ENCODE data around the gene GTF2H2C_2.
"Not testable (repeated sequence)": the region's sequence is repeated elsewhere in the genome, so short reads cannot be mapped to it uniquely, and the experiment has no call there.

GTF2H2C_2 gene

GRCh38 chr5:70415117-70415516 is at the start of gene GTF2H2C_2:
GTF2H2C_2 (plus strand) TSS chr5:70415368.
- DNase-seq: not testable (repeated sequence)

DNA sequence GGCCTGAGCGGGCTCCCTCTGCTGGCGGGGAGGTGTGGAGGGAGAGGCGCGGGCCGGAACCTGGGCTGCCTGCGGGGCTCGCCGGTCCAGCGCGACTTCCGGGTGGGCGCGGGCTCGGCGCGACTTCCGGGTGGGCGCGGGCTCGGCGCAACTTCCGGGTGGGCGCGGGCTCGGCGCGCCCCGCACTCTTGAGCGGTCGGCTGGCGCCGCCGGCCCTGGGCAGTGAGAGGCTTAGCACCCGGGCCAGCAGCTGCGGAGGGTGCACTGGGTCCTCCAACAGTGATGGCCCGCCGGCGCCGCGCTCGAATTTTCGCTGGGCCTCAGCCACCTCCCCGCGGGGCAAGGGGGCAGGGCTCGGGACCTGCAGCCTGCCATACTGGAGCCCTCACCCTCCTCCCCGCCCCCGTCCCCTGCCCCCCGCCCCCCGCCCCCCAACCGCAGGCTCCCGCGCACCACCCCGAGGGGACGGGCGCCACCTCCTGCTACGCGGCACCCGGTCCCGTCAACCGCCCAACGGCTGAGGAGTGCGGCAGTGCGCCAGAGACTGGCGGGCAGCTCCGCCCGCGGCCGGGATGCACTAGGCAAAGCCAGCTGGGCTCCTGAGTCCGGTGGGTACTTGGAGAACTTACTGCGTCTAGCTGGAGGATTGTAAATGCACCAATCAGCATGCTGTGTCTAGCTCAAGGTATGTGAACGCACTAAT is 14.0 kb upstream of the GTF2H2C_2 start:
- not testable (repeated sequence) for DNase-seq

DNA sequence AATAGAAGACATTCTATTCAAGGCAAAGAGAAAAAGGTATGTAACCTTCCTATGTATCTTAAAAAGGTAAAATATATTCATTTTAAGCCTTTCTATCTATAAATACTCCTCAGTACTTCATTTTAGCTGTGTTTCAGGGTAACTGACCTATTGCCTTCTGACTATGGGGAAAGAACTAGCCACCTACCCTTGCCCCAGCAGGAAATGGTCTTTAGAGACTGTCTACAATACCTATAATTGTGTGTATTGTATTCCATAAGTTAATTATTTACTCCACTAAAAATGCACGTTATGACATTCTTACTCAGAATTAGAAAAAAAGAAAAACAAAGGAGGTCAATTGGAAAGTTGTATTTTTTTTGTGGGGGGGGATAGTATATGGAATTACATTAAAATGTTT is 6.2 kb downstream of the GTF2H2C_2 start:
- DNase-seq: not testable (repeated sequence)

- DNase-seq: not testable (repeated sequence)
These were observed 8.0 kb downstream of the GTF2H2C_2 start for GRCh38 chr5:70423215-70423614.

DNA sequence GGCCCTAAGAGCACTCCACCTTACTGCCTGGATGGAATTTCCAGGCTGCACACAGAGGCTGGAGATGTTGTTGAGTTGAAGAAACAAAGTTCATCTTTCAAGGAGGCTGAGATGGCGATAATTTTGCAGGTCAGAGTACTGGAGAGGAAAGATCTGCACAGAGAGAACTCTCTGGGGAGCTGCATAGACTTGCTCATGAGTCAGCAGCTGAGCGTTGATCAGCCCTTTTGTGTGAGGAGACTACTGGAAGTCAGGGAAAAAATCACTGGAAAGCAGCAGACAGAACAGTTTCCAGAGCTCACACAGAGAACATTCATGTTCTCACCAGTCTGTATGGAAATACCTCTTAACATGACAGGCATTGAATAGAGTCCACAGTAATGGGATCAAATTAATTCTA is 23.4 kb downstream of the GTF2H2C_2 start:
- DNase-seq: not testable (repeated sequence)

- not testable (repeated sequence) for DNase-seq
These were observed 34.4 kb downstream of the GTF2H2C_2 start for GRCh38 chr5:70449565-70449964.

DNA sequence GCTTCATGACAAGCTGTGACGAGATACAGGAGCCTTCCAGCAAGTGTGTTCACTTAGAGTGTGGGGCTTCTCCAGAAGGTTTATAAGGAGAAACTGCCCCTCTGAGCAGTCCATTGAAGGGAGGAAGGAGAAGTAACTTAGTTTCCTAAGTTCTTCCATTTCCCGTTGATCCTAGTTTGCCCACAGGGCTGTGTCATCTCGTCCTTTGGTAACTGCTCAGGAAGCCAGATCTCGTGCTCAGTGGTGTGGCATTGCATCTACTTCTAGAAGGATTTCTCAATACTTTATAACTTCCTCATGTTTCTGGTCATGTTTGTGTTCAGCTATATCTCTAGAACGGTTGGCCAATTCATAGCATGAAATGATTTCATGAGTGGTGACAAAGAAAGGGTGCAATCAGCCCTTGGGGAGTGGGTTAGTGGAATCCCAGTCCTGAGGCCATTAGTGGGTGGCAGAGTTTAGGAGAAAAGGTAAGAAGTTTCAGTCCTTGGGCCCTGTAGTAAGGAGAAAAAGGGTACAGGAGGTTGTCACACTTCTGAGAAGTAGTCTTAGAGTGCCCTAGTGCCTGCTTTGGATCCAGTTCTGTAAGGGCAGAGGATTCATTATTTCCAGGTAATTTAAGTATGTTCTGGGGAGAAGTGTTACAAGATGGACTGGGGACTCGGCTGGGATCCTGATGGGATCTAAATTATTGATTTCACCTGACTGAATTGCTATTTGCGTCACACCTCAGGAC is 36.2 kb downstream of the GTF2H2C_2 start:
- DNase-seq: not testable (repeated sequence)

DNA sequence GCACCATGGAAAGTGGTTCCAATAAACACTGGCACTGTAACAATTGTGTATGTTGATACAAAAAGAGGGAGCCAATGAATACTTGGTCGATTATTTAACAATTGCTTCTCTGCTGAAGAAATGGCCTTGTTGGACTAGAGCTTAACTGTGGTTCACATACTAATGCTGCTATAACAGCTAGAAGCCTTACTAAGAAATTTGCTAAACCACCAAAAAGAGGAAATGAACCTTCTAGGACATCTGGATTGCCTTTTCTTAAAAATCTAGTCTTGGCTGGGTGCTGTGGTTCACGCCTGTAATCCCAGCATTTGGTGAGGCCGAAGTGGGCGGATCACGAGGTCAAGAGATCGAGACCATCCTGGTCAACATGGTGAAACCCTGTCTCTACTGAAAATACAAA is 41.9 kb downstream of the GTF2H2C_2 start:
- not testable (repeated sequence) for DNase-seq

GRCh38 chr5:70459188-70459587 is 44.0 kb downstream of the GTF2H2C_2 start:
- not testable (repeated sequence) for DNase-seq

DNA sequence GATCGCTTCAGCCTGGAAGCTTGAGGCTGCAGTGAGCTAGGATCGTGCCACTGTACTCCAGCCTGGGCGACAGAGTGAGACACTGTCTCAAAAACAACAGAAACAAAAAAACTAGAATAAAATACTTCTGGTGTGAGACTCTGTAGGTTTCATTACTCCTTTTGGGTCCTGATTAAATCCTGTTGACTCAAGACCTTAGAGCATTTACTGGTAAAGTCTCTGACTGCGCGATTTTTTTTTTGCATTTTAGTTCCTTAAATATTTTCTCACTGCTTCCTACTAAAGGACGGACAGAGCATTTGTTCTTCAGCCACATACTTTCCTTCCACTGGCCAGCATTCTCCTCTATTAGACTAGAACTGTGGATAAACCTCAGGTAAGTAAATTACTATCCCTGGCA is 46.8 kb downstream of the GTF2H2C_2 start:
- not testable (repeated sequence) for DNase-seq

DNA sequence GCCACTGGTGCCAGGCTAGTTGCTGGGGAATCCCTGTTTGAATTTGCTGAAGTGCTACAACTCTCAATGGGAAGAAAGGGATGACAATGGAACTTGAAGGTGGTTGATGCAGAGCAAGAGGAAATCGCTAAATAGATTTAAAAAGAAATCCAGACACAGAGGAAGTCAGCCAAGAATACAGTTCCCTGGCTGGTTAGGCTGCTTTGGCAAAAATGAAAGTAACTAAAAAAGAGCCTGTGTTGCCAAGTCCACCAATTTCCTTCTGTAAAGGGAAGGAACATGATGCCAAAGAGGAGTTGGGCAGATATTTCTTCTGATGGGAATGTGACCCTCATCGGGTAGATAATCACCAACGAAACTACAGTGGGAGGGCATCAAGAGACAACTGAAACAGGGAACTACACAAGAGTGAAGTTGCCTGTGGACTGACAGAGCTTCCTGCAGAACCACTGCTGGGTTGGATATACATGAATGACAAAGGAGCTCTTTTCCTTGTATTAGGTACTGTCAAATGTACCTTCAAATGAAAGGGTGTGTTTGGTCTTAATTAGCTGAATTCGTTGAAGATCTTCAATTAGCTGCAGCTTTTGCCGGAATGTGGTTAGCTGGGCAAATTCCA is 49.0 kb downstream of the GTF2H2C_2 start:
- DNase-seq: not testable (repeated sequence)

GRCh38 chr5:70469926-70470509 is 54.9 kb downstream of the GTF2H2C_2 start:
- not testable (repeated sequence) for DNase-seq

Data from fibroblast of skin of scalp (primary cell).